ENCODE data around the gene CDH23.

CDH23 gene

DNA sequence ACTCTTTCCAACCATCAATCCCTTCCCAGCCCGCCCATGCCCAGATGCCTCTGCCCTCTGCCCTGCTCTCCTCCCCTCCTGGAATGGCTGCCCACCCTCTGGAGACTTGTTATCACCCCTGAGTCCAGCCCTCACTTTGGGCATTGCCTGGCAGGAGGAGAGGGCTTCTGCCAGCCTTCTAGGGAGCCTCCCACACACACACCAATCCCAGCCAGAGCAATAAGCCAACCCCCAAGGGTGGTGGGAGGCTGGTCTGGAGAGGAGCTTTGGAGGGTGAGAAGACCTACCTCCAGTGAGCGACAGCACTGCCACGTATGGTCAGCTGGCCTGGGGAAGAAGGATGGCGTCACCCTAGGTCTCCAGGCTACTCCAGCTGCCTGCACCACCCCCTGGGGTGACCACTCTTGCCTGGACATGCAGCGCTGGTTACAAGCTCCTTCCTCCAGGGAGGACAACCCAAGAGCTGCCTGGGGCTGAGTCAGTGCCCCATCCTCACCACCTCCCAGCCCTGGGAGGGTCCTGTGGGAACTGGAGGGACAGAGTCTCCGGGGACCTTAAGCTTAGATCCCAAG, 314.4 kb downstream of the CDH23 start:
- no peak for DNase-seq (ENCODE audit: low read depth)

DNA sequence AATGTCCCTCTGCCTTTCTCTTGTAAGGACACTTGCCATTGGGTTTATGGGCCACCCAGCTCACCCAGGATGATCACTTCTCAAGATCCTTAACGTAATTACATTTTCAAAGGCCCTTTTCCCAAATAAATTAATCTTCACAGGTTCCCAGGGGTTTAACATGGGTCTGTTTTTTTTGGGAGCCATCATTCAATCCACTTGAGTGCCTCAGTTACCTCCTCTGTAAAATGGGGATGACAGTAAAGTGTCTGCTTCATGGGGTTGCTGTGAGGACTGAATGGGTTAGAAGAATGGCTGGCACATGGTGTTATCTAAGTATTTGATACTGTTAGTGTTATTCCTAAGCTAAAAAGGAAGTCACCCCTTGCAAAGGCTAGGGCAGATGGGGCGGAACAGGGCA, 315.4 kb downstream of the CDH23 start:
- H3K4me3 ChIP-seq (ENCODE audit: control insufficient read depth, low read depth, low read length), result no peak overlapping the region
- TF ChIP-seq, protein P1, sequence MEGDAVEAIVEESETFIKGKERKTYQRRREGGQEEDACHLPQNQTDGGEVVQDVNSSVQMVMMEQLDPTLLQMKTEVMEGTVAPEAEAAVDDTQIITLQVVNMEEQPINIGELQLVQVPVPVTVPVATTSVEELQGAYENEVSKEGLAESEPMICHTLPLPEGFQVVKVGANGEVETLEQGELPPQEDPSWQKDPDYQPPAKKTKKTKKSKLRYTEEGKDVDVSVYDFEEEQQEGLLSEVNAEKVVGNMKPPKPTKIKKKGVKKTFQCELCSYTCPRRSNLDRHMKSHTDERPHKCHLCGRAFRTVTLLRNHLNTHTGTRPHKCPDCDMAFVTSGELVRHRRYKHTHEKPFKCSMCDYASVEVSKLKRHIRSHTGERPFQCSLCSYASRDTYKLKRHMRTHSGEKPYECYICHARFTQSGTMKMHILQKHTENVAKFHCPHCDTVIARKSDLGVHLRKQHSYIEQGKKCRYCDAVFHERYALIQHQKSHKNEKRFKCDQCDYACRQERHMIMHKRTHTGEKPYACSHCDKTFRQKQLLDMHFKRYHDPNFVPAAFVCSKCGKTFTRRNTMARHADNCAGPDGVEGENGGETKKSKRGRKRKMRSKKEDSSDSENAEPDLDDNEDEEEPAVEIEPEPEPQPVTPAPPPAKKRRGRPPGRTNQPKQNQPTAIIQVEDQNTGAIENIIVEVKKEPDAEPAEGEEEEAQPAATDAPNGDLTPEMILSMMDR (IDR thresholded peaks at IDR 0.05; ENCODE audit: control insufficient read depth, insufficient read depth, low read depth, low read length, missing control alignments), result no peak
- DNase-seq (ENCODE audit: low read depth), result no peak

More for the DNA sequence above, 314.4 kb downstream of the CDH23 start:
- H3K4me3 ChIP-seq (ENCODE audit: control insufficient read depth, low read depth, low read length), result no peak overlapping the region
- TF ChIP-seq, protein P1 (IDR thresholded peaks at IDR 0.05; ENCODE audit: control insufficient read depth, insufficient read depth, low read depth, low read length, missing control alignments), result no peak

DNA sequence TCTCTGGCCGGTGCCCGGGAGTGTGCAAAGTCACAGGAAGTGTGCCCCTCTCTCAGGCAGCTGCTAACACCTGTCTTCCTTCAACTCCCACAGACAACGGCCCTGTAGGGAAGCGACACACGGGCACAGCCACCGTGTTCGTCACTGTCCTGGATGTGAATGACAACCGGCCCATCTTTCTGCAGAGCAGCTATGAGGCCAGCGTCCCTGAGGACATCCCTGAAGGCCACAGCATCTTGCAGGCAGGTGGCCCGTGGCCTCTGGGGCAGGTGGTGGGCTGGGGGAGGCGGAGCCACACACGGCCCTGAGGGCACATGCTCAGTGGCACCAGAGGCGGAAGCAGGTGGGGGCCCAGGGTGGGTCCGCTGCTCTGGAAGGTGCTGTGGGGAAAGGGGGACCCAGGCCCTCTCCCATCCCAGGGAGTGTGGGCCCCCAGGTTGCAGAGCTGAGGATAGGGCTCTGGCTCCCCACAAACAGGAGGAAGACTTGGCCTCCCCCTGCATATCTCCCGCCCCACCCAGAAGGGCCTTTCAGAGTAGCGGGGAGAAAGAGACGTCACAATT, 315.9 kb downstream of the CDH23 start:
- TF ChIP-seq, protein P1 (IDR thresholded peaks at IDR 0.05; ENCODE audit: control insufficient read depth, insufficient read depth, low read depth, low read length, missing control alignments), result no peak
- DNase-seq (ENCODE audit: low read depth), result no peak
- no peak overlapping the region for H3K4me3 ChIP-seq (ENCODE audit: control insufficient read depth, low read depth, low read length)

DNA sequence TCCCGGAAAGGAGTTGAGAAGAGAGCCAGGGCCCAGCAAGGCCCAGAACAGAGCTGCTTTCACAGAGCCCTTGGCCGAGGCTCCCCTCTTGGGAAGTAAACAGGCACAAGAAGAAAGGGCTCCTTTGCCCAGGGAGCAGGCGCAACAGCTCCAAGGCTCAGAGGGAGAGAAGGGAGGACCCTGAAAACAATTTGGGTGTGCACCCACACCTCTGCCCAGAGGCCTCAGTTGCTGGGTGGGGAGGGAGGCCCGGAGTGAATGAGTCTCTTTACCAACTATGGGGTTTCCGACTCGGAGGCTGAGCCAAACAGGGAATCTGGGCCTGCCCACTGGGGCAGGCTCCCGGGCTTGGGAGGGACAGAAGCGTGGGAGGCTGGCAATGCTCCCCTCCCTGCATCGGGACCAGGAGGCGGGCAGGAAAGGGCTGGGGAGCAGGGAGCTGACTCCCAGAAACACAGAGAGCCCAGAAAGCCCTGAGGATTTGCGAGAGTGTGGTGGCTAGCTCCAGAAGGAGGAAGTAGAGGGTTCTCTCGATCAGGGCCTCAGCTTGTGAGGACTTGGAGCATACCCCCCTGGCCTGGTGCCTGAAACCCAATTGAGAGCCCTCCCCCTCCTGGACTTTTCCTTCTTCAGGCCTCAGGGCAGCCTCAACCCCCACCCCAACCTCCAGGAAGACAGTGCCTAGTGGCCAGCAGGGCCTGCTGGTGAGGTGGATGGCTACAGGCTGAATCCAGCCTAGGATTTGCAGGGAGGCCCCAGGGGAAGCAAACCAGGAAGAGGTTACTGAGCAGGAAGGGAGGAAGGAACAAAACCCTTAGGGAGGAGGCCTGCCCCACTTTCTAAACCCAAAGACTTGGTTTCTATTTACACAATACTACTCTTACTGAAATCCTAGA, 316.7 kb downstream of the CDH23 start:
- TF ChIP-seq, protein P1 (IDR thresholded peaks at IDR 0.05; ENCODE audit: control insufficient read depth, insufficient read depth, low read depth, low read length, missing control alignments), result peak; percentile 50
- DNase-seq (ENCODE audit: low read depth), result peak; percentile 74
- no peak overlapping the region for H3K4me3 ChIP-seq (ENCODE audit: control insufficient read depth, low read depth, low read length)

DNA sequence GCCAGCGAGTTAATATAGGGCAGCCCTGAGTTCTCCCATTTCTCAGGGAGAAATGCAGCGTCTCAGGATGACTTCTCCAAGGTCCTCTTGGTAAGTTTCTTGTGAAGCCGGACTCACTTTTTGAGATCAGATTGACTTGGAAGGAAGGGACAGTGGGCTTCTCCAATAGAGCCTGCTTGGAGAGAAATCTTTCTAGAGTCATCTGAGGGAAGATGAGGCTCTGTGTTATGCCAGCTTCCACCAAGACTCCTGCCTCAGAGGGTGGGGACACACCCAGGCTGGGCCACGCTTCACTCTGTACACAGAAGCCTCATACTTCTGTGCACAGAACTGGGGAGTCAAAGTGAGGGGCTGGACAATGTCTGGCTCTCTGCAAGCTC, 317.3 kb downstream of the CDH23 start:
- H3K4me3 ChIP-seq (ENCODE audit: control insufficient read depth, low read depth, low read length), result no peak overlapping the region
- TF ChIP-seq, protein P1 (IDR thresholded peaks at IDR 0.05; ENCODE audit: control insufficient read depth, insufficient read depth, low read depth, low read length, missing control alignments), result no peak
- no peak for DNase-seq (ENCODE audit: low read depth)

DNA sequence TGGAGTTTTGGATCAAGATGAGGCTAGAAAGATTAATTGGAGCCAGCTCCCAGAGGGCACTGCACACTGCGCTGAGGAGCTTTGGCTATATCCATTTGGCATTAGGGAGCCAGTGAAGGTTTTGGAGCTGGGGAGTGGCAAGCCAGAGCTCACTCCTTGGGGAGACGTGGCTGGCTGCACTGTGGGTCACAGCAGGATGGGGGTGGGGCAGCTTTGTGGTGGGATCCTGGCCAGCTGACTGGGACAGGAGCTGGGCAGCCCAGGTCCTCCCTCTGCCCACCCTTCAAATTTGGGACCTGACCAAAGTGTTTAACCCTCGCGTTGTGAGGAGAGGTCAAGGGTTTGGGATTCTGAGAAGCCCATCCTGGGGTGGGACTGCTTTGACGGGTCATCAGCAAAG, 317.9 kb downstream of the CDH23 start:
- TF ChIP-seq, protein P1 (IDR thresholded peaks at IDR 0.05; ENCODE audit: control insufficient read depth, insufficient read depth, low read depth, low read length, missing control alignments), result no peak
- no peak overlapping the region for H3K4me3 ChIP-seq (ENCODE audit: control insufficient read depth, low read depth, low read length)
- no peak for DNase-seq (ENCODE audit: low read depth)
